Measurements from ENCODE around the gene SF3A1.

Gene SF3A1

GRCh38 chr22:30400159-30400558 lies 43.5 kb upstream of the SF3A1 start:
- TF ChIP-seq, protein P1, sequence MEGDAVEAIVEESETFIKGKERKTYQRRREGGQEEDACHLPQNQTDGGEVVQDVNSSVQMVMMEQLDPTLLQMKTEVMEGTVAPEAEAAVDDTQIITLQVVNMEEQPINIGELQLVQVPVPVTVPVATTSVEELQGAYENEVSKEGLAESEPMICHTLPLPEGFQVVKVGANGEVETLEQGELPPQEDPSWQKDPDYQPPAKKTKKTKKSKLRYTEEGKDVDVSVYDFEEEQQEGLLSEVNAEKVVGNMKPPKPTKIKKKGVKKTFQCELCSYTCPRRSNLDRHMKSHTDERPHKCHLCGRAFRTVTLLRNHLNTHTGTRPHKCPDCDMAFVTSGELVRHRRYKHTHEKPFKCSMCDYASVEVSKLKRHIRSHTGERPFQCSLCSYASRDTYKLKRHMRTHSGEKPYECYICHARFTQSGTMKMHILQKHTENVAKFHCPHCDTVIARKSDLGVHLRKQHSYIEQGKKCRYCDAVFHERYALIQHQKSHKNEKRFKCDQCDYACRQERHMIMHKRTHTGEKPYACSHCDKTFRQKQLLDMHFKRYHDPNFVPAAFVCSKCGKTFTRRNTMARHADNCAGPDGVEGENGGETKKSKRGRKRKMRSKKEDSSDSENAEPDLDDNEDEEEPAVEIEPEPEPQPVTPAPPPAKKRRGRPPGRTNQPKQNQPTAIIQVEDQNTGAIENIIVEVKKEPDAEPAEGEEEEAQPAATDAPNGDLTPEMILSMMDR (IDR thresholded peaks at IDR 0.05; ENCODE audit: low read depth, low read length): no peak
- no peak overlapping the region for H3K4me3 ChIP-seq (ENCODE audit: low read depth, low read length)

DNA sequence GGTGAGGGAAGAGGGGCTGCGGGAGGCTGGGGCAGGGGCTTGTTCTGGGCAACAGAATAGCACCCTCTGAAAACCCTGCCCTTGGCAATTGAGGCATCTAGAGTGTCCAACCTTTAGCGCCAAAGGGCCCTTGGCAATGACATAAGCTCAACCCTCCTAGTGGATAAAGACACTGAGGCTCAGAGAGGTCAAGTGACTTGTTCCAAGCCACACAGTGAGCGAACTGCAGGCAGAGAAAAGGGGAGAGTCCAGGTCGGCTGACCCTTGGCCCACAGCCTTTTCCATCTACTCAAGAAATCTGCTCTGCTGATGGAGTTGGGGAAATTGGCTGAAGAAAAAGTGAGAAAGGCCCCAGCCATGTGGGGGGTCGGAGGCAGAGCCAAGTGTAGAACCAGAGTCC lies 43.0 kb upstream of the SF3A1 start:
- H3K4me3 ChIP-seq (ENCODE audit: low read depth, low read length): no peak overlapping the region
- TF ChIP-seq, protein P1 (IDR thresholded peaks at IDR 0.05; ENCODE audit: low read depth, low read length): no peak

DNA sequence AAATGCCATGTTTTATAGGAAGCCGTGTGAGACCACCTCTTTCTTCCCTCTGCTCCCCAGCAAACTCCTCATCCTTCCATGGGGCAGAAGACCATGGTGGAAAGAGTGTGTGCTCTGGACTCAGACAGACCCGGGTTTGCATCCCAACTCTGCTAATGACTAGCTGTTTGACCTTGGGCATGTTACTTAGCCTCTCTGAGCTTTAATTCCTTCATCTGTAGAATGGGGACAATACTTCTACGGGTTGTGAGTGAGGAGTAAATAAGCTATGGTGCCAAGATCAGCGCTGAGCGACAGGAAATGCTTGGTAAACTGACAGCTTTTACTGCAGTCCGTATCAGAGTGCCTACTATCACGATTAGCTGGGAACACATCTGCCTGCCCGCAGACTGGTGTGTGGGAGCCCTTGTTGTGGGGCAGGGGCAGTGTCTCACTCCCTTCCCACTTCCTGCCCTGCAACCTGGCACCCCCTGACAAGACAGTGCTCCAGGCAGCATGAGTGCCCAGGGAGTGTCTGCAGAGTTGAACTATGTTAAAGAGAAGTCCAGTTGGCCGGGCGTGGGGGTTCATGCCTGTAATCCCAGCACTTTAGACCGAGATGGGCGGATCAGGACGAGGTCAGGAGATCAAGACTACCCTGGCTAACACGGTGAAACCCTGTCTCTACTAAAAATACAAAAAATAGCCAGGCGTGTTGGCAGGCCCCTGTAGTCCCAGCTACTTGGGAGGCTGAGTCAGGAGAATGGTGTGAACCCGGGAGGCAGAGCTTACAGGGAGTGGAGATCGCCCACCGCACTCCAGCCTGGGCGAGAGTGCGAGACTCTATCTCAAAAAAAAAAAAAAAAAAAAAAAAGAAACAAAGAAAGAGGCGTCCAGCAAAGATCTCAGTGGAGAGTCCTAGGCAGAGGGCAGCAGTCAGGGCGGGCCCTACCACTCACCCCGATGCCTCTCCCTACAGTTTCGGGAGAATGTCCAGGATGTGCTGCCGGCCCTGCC lies 42.3 kb upstream of the SF3A1 start:
- TF ChIP-seq, protein P1 (IDR thresholded peaks at IDR 0.05; ENCODE audit: low read depth, low read length): no peak
- no peak overlapping the region for H3K4me3 ChIP-seq (ENCODE audit: low read depth, low read length)

DNA sequence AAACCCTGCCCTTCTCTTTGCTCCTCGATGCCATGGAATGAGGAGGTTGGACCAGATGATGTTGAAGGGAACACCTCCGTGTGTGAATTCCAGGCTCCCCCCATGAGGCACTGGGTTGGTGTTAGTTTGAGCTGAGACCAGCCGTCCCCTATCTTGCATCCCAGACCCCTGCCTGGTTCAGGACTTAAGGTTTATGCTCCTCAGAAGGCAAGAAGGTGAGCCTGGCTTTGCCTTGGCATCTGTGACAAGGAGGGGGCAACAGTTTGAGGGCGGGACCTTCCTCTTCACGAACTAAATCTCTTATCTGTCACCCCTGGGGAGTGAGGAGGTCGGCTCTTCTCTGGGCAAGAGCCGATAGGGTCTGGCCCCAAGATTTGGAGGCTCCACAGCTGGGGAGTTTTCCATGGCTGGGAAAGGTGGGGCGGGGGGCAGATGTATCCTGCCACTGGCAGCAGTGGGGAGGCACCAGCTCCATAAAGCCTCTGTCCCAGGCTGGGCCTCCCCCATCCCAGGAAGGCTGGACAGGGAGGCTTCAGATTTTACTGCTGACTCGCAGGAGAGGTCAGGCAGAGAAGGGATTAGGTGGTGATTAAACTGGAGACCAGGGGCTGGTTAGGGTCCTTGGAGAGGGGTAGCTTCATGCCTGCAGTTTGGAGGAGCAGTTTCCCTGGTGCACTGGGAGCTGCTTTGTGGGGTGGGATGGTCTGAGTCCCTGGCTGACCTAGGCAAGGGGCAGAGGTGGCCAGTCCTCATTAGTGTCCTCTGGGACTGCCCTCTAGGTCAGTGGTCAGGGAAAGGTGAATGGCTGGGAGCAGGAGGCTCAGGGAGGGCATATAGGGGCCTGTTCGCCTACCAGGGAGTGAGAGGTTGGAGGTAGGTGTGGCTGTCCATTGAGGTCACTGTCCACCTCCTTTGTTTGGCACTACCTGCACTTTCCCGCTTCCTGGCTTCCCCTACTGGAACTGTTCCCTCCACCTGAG lies 41.3 kb upstream of the SF3A1 start:
- H3K4me3 ChIP-seq (ENCODE audit: low read depth, low read length): peak overlapping the region; percentile 79
- TF ChIP-seq, protein P1 (IDR thresholded peaks at IDR 0.05; ENCODE audit: low read depth, low read length): no peak

- TF ChIP-seq, protein P1 (IDR thresholded peaks at IDR 0.05; ENCODE audit: low read depth, low read length): no peak
- H3K4me3 ChIP-seq (ENCODE audit: low read depth, low read length): peak within 1 kb of the TSS; percentile 79
Observed at GRCh38 chr22:30396871-30397655, 40.4 kb upstream of the SF3A1 start, which contains the start of gene SEC14L2. Gene SEC14L2, plus strand, starts transcription at chr22:30397018. Its CDS starts 99 bp downstream, at chr22:30397117.

DNA sequence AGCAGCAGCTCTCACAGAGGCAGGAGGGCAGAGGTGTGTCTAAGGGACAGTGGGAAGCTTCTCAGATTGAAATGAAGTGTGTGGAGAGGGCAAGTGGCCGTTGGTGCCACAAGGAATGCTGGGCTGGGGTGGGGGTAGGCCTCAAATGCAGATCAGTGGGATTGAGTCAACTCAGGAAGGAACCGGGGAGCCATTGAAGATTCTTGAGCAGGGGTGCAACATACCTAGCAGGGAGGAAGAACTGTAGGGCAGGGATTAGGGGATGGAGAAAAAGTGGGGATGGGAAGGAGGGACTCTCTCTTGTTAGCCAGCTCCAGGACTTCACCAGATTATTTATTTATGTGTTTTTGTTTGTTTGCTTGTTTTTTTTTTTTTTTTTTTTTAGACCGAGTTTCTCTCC lies 37.2 kb upstream of the SF3A1 start:
- no peak overlapping the region for H3K4me3 ChIP-seq (ENCODE audit: low read depth, low read length)
- TF ChIP-seq, protein P1 (IDR thresholded peaks at IDR 0.05; ENCODE audit: low read depth, low read length): no peak

All from WI38 (cell line).